HG03064 (cell line): ENCODE measurements around the gene LMO3.

ENCODE experiments used
- ATAC-seq: cut with Tn5 transposase; IDR thresholded peaks from one replicate; pipeline ENCODE4 v1.9.1; 2021; ENCODE audit warnings: low read depth; ENCODE audit not compliant: unreplicated experiment

The LMO3 gene

DNA sequence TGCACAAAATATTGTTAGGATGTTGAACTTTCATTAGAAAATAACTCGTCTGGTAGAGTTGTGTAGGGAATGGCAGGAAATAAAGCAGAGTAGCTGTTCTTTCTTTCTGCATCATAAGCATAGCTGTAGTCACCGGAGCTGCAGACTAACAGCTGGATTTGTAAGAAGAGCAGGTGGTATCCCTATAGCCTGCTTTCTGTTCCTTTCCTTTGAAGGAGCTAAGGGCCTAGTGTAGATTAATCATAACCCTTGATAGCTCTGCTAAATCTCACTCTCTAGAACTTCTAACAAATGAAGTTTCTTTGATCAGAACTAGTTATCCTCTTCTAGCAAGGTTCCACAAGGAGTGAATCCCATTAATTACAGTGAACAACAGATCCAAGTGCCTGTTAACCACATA lies 3.5 kb downstream of the LMO3 start:
- no peak for ATAC-seq

DNA sequence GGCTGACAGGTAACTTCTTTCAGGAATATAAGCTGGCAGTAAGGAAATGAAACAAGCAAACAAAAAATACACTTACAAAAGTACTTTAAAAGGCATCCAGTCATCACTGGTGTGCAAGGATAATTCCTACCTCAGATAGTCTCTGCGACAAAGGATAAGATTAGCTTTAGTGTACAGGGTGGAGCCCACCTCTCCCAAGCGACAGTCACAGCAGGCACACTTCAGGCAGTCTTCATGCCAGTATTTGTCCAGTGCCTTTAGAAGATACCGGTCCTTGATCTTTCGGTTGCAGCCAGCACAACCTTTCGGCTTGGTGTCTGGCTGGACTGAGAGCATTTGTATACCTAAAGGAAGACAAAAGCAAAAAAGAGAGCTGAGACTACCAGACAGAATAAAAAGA lies 5.4 kb downstream of the LMO3 start:
- ATAC-seq, result no peak

DNA sequence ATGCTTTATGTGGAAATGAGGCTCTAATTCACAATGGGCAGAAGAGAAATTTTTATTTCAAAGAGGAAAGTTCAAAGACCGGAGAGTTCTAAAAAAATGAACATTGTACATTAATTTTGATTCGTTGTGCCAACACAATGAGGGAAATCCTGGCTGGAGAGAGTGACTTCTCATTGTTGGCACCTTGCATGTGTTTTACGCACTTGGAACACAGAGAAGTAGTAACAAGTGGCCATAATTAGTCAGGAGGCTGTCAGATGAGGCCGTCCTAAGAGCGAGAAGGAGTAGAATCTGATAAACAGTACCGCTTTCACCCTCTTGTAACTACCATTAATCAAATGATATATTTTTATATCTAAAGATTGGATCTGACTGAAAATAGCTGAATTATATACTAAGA lies 6.9 kb downstream of the LMO3 start:
- ATAC-seq, result no peak

DNA sequence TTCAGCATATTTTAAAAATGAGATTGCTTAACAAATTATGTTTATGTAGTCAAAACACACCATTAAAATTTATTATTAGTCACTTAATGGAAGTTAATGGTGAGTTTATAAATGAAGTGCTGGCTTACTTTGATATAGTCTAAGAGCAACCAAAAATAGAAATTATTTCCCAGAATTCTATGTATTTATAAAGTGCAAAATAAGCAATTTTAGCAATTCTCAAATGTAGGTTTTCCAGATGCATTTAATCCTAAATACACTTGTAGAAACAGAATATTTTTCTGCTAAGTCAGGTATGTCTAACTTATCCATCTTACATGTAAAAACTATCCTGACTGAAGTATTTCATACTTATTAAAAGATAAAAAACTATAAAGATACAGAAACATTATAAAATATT lies 11.2 kb downstream of the LMO3 start:
- no peak for ATAC-seq

DNA sequence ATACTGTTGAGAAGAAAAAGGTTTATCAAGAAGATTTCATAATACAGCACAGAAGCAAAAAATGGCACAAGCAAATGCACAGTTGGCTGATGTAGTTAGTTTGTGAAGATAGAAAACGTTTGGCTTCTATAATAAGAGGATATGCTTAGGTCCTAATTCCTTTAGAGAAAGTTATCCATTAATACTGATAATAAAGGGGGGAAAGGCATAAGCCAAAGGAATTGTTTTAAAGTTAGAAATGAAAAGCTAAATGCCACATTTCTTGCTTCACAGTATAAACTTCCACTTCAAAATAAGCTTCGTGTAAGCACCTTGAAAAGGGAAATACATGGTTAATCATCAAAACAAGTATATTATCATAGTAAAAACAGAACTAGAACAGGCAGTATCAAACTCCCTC lies 12.4 kb downstream of the LMO3 start:
- no peak for ATAC-seq

DNA sequence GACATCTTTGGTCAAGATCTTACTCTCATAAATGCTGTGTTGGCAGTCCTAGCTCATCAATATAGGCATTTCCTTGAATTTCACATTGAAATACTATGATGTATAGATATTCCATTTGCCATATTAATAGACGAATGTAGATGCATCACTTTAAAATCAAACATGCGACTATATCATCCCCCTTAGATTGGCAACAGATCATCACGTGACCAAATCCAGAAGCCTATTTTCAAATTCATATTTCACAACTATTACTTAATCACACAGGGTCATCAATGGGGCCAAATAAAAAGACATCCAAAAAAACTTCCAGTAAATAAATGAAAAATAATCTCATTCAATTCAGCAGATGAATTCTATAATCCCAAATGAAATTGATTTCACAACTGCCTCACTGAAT lies 15.3 kb downstream of the LMO3 start:
- ATAC-seq, result no peak

DNA sequence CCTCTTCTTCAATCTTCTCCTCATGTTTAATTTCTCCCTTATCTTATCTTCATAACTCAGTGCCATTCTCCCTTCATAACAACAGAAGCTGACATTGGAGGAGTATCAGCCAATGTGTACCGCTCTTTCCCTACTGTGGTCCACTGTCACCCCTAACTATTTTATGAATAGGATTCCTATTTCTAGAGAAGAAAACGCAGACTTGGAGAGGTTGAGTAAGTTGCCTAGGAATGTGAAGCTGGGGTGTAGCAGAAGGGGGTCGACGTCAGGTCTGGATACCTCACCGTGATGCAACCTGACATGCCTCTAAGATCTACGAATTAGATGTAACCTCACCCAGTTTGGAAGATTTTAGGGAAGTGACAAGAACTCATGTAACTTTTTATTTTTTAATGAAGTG lies 17.1 kb downstream of the LMO3 start:
- ATAC-seq, result no peak

DNA sequence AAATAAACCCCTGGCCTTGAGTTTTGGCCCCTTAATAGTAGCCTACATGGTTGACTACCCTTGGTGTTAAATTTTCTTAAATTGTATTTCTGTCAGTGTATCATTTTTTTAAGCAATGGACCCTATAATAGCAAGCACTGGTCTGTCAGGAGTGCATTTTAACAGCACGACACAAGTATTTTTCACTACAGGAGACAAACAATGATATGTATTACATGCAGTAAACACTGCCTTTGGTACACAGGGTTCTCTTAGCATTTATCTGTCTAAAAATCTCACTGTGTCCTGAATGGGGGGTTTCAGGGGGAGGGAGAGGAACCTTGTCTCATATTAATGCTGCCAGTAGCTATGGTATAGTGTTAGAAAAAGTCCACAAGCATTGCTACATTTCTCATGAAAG lies 18.4 kb downstream of the LMO3 start:
- no peak for ATAC-seq

DNA sequence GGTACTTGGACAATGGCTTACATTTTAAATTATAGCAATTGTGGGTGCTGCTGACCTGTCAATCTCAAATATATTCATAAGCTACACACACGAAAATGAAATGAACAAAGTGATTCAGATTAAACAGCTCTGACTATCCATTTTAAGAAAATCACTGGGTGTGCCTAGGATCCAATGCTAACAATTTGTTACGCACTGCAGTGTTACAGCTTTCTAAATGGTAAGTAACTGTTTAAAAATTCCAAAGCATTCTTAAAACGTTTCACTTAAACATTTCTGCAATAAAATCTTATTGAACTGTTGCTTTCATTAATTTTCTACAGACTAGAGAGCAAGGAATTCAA lies 18.9 kb downstream of the LMO3 start:
- no peak for ATAC-seq

DNA sequence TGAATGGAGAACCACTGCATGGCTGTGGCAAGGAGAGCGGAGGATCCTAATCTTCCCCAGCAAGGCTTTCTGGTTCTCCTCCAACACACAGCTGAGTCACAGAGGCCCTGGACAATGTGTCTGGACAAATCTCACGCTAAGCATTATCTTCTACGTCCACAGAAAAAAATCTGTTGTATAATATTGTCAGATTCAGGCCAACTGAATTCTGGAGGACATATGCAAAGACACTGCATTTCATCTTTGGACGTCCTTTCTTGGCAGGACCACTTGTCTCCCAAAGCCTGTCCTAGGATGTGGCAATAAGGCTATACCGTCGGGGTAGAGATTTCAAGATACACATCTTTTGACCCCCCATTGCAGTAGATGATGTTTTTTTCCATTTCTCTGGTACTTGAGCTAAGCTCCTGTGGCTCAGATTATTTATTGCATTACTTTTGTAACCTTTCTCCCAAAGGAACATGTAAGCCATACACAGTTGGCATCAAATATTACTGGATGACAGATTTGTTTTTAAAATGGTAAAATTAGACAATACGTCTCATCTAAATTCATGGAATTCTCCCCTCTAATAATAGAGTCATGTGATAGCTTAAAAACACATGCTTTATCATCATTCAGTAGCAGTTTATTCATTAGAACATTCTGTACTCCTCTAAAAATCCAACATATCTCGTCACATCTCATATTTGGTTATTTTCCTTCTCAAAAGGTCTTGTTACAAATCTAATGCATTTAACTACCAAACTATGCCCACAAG lies 19.4 kb downstream of the LMO3 start:
- ATAC-seq, result no peak

DNA sequence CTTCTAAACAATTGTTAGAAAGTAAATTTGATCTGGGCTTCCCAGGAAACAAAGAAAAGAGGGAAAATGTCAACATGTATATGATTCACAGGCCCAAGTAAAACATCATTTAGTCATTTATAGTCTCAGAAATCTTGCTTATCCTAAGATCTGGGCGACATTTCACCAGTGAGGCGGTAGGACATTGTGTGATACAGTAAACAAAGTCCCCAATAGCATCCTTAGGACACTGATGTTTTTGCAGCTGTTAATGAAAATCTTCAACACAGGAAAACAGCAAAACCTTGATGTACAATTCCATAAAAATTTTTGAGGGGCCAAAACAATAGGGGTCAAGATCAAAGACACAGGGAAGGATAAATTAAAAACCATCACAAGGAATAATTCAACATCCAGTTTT lies 20.2 kb downstream of the LMO3 start:
- no peak for ATAC-seq

DNA sequence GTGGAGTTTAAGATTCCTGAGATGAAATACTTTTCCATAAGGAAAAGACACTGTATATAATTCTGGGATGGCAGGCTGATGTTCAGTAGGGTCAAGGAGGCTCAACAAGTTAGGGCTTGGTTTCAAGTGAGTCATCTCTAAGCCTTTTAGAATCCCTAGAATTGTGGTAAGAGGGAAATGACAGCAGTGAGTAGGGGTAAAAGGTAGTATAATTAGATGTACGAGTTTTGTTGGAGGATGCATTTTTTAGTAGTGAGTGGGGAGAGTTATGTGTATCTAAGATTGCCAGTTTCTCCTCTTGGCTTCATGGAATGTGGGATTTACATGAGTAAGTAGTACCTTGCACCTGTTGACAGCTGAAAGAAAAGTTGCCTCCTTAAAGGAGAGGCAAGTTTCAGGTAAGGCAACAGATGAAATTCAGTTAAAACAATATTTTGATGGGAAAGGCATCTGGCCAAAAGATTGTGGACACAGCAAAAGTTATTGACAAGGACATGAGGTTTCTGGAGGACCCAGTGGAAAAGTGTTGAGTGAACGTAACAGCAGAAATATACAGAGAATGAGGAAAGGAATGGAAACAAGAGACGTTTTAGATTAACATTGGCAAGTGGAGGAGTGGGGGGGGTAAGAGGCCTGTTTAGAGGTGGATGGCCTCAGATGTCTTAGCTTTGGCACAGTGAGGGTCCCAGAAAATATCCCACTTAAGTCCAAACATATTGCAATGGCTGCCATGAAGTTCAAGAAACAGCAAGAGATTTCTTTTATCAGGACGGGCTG lies 21.8 kb downstream of the LMO3 start:
- ATAC-seq, result no peak

DNA sequence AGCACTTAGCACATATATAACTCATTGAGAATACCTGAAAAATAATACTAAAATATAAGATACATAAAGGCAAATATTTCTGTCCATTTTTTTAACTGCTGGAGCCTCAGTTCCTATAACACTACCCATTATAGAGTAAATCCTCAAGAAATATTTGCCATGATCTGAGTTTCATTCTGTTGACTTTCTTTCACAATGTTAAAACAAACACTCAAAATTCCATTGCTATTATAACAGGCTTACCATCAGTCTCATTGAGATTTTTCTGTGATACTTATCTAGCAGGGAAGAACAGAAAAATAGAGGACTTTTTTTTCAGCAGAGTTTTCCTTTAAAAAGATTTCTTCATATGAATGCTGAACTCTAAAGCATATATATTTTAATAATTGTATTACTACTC lies 24.5 kb downstream of the LMO3 start:
- ATAC-seq, result no peak

DNA sequence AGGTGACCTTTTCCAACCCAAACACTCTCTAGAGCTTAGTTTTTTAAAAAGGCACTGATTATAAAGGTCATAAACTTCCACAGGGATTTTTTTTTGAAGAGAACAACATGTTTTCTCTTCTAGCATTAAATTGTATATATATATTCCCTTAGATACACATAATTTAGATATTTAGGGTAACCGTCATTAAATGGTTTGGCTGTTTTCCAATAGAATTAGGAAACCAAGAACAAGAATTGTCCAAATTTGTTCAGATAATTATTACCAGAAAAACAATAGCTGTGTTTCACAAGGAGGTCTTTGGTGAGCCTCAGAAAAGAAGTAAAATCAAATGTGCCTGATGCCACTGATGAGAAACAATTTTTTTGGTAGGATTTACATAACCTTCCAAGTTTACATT lies 26.9 kb downstream of the LMO3 start:
- no peak for ATAC-seq

DNA sequence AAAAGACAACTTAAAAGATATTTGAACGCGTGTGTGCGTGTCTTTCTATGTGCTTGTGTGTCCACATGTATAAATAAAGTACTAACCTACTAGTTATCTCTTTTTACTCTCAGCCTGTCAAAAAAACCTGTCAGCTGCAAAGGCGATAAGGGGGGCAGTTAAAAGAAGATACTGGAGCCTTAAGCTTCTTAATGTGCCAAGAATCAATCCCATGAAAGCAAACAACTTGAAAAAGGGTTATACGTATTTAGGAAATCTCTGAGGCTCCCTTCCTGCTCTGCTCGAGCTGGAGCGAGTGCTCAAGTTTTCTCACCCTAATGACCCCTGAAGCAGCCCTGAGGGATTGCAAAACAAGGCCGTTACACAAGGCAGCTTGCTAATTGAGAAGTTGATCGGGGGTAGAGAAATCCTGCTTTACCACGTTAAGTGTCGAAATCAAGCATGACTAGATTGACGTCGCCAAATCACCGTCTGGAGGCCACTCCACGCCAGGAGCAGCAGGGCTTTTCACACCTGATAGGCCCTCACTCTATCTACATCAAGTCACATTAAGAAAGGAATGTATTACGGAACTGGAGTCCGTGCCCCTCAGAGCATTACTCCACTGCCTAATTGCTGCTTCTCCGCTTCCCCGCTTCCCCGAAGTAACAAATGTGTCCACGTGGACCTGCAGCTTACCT lies 32.4 kb downstream of the LMO3 start:
- no peak for ATAC-seq

DNA sequence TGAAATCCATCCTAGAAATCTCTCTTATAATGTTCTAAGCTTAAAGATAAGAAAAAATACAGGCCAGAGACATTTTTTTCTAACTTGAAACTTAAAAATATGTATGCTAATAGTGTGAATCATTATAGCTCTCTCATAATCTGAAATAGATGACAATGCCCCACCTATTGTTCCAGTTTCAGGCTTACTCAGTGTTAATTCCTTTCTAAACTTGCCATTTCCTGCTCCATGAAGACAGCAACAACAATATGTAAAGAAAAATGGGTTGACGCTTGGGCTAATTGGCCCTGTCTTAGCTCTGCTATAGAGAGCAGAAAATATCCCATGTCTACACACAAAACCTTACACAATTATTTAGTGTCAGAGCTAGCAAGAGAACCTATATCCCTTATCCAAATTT lies 37.1 kb downstream of the LMO3 start:
- no peak for ATAC-seq

DNA sequence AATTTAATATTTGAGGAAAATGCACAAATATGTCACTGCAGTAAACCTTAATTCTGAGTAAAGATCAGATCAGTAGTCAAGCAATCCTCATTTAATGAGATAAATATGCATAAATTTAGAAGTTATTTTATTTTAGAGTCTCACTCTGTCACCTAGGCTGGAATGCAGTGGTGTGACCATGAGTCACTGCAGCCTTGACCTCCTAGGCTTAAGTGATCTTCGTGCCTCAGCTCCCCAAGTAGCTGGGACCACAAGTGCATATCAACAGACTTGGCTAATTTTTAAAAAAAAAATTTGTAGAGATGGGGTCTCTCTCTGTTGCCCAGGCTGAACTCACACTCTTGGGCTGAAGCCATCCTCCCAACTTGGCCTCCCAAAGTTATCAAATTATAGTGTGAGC lies 41.3 kb downstream of the LMO3 start:
- ATAC-seq, result no peak

DNA sequence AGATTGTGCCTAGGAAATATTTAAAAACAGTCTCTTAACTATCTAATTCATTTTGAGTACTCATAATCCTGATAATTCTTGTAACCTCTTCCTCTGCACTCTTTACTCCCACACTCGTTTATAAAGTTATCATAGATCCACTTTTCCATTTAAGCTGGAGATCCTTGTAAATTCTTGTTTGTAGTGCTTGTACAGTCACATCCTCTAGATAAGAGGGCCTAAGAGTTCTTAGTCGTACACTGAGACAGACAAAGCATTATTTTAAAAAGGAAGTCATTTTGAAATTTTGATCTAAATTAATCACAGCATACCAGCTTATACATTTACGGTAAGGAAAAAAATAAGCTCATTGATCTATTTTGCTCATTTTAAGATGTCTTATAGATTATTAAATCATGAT lies 42.5 kb downstream of the LMO3 start:
- ATAC-seq, result no peak

DNA sequence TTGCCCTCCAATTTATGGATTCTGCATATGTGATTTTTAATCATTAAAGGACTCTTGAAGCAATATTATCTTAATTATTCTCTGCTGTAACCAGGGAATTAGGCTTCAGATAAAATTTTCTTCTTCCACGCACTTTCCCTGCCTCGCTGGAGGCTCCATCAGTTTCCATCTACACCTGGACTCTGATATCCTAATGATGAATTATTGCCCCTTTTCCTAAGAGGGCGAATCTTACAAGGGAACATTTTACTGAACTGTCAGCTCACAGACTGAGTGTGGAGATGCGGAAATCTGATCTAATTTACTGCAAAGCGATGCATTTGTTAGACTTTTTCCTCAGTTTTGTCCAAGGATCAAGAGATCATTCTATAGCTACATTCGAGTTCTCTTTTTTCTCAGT lies 43.0 kb downstream of the LMO3 start:
- ATAC-seq, result no peak

DNA sequence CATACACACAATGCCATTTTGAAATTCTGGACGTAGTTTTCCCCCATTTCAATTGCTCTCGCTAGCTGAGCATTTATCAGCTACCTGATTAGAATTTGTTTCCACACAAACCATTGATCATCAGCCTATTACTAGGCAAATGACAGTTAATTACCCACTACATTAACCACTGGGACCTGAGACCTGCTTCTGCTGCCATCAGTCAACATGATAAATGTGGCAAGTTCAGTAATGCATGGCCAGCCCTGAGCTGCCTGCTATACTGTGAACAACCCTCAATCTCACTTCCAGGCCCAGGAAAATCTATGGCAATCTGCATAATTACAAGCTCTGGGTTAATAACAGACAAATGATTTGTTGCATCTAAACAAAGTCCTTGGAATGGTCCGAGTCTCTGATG lies 43.5 kb downstream of the LMO3 start:
- ATAC-seq, result no peak

DNA sequence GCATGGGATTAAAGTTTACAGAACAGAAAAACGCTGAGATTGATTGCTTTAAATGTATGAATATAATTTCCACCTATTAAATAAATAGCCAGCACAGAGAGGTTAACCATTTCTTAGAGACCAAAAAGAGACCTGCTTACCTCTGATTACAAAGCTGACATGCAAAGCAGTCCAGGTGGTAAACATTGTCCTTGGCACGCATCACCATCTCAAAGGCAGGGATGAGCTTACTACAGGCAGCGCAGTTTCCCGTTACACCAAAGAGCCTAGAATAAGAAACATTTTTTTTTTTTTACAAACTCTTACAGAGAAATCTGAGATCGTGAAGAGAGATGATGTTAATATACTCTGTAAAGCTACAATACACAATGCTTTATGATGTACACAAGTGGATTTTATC lies 45.7 kb downstream of the LMO3 start:
- ATAC-seq, result no peak

DNA sequence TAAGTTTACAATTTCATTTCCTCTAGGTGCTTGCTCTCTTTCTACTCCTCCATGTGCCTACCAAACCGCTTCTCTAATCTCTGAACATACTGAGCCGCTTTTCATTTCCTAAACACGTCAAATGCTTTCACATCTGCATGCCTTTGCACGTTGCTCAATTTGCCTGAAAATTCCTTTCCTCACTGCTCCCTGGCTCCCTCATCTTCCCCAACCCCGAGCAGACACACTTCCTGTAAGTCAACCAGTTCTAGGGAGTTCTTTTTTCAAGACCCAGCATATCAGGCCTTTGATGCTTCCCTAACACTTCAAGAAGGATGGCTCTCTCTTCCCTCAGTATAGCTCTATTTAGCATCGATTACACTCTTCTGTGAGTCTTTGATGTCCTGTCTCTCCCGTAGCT lies 50.3 kb downstream of the LMO3 start:
- ATAC-seq, result no peak
